K562 (cell line): Measurements from ENCODE around the gene CSNK1D.

Experiments
- CC2D1A ChIP-seq: fragments of 450-650 bp; IDR thresholded peaks from 2 replicates; pipeline ENCODE4 v1.6.1; 2017; ENCODE audit warnings: mild to moderate bottlenecking
- POLR2AphosphoS5 ChIP-seq: IDR thresholded peaks from 2 replicates; pipeline ENCODE4 v1.6.1; 2011; ENCODE audit warnings: mild to moderate bottlenecking, low read depth, low read length, moderate library complexity; ENCODE audit not compliant: control insufficient read depth, insufficient read depth
- ZNF253 ChIP-seq: fragments of 250-450 bp; sonication (Bioruptor Pico); conservative IDR thresholded peaks from 2 replicates; pipeline ENCODE4 v1.6.1; 2021; ENCODE audit warnings: mild to moderate bottlenecking
- ZNF699 ChIP-seq: fragments of 250-450 bp; sonication (Bioruptor Pico); IDR thresholded peaks from 2 replicates; pipeline ENCODE4 v1.8.0; 2021; ENCODE audit warnings: mild to moderate bottlenecking, moderate library complexity; ENCODE audit not compliant: insufficient replicate concordance

DNA sequence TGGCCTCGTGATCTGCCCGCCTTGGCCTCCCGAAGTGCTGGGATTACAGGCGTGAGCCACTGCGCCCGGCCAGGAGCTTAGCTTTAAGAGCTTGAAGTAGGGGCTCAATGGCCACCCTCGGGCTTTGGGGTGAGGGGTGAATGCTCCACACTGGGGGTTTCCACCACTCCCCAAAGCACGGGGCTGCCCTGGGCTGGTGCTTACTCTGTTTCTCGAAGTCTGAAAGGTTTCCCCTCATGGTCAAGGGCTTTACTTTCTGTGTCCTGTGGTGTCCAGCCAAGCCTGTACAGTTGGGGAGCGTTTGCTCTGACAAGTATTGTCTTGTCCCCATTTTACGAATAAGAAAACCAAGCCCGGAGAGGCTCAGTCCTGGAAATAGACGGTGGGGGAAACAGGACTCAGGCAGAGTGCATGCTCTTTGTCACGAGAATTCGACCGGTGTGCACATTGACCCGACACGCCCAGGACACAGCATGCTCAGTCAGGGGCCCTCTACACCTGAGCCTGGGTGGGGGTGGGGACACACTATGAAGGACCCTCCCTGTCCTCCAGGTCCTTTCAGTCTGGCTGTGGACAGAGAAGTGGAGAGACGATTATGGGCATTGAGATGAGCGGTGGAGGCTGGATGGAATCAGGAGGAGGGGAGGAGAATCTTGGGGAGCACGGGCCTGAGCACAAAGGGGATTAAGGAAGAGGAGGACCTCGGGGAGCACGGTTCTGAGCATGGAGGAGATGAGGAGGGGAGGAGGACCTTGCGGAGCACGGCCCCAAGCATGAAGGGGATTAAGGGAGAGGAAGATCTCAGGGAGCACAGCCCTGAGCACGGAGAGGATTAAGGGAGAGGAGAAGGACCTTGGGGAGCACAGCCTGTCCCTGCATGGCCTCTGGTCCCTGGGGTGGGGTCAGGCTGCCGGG, 36.4 kb upstream of the CSNK1D start:
- TF ChIP-seq ZNF253 = no peak
- TF ChIP-seq CC2D1A = no peak
- TF ChIP-seq POLR2AphosphoS5 = no peak
- no peak for TF ChIP-seq ZNF699
